ENCODE data around the gene SERINC2. TPM values are rescaled to one million over a fixed set of nuclear protein-coding genes. Genes with fewer than 3 reads are reported as not detected.

The SERINC2 gene
- total and polyA plus RNA-seq, 9 of the 15 experiments (the other 6 are each of a cell fraction or from before 2014, with no cell fraction given): 0.07 to 1.2 (median 0.70) TPM; not detected in 2

DNA sequence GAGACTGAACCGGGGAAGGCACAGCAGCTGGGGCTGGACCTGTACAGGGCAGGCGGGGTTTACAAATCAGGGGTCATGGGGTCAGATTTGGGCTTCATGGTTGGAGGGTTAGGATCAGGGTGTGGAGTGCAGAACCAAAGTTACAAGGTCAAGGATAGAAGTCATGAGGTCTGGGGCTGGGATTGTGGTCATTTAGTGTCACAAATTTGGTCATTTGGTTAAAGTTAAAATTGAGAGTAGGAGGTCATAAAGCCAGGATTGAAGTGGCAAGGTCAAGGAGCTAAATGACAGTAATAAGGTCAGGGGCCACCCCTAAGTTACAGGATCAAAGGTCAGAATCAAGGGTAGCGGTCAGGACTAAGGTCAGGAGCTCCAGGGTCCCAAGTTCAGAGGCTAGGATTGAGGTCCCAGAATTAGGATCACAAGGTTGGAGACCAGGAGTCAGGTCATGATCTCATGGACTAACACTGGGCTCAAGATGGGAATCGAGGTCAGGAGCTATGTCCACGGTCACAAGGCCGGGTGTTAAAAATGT lies 20.4 kb downstream of the SERINC2 start (continued):
- TF ChIP-seq GTF2A2 (tag; IDR thresholded peaks at IDR 0.05) (no peak), KDM1A (IDR thresholded peaks at IDR 0.05) (peak; percentile 53 to 72; a peak in 3 of 4 replicates), KDM2B (CRISPR knock-in tag; IDR thresholded peaks at IDR 0.05) (no peak), KAT8 (IDR thresholded peaks at IDR 0.05; ENCODE audit: low read depth) (no peak)
- TF ChIP-seq, protein P1, sequence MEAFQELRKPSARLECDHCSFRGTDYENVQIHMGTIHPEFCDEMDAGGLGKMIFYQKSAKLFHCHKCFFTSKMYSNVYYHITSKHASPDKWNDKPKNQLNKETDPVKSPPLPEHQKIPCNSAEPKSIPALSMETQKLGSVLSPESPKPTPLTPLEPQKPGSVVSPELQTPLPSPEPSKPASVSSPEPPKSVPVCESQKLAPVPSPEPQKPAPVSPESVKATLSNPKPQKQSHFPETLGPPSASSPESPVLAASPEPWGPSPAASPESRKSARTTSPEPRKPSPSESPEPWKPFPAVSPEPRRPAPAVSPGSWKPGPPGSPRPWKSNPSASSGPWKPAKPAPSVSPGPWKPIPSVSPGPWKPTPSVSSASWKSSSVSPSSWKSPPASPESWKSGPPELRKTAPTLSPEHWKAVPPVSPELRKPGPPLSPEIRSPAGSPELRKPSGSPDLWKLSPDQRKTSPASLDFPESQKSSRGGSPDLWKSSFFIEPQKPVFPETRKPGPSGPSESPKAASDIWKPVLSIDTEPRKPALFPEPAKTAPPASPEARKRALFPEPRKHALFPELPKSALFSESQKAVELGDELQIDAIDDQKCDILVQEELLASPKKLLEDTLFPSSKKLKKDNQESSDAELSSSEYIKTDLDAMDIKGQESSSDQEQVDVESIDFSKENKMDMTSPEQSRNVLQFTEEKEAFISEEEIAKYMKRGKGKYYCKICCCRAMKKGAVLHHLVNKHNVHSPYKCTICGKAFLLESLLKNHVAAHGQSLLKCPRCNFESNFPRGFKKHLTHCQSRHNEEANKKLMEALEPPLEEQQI (IDR thresholded peaks at IDR 0.05): no peak

DNA sequence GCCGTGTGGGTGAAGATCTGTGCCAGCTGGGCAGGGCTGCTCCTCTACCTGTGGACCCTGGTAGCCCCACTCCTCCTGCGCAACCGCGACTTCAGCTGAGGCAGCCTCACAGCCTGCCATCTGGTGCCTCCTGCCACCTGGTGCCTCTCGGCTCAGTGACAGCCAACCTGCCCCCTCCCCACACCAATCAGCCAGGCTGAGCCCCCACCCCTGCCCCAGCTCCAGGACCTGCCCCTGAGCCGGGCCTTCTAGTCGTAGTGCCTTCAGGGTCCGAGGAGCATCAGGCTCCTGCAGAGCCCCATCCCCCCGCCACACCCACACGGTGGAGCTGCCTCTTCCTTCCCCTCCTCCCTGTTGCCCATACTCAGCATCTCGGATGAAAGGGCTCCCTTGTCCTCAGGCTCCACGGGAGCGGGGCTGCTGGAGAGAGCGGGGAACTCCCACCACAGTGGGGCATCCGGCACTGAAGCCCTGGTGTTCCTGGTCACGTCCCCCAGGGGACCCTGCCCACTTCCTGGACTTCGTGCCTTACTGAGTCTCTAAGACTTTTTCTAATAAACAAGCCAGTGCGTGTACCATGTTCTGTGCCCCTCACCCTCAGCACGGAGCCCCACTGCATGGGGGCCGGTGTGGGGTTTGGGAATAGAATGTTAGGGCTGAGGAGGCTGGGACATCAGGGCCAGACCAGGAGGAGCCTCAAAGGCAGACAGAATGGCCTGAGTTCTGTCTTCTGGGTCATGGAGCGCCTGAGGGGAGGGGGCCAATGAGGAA lies 21.3 kb downstream of the SERINC2 start:
- Histone ChIP-seq H3K4me1 (replicated peaks in 1 of 2; ENCODE audit: control insufficient read depth in 2 of 2, insufficient read depth in 2 of 2, low read length in 2 of 2) (peaks cover 0 to 12% of the 10 kb centered on the region in 2 experiments; a peak in 1 of 5 replicates), H3K9ac (ENCODE audit: insufficient read depth in 1 of 2, low read depth in 2 of 2, low read length in 2 of 2) (peak overlapping the region in 1 of 2 experiments; percentile 1; a peak in 1 of 4 replicates), H3K36me3 (ENCODE audit: control insufficient read depth, insufficient read depth, low read length) (no peaks in the 10 kb centered on the region), H3K4me3 (no peak overlapping the region), H3K27me3 (ENCODE audit: control insufficient read depth in 2 of 2, insufficient read depth in 2 of 2, low read length in 2 of 2) (peaks cover 12 to 42% of the 10 kb centered on the region in 2 experiments; a peak in 4 of 5 replicates), H3K27ac (ENCODE audit: extremely low read depth, low read depth, low read length) (no peak overlapping the region), H3K79me2 (ENCODE audit: control insufficient read depth, insufficient read depth, low read length) (no peaks in the 10 kb centered on the region), H3K9me1 (ENCODE audit: control insufficient read depth, insufficient read depth, low read length) (peaks cover 5% of the 10 kb centered on the region), H3K9me3 (replicated peaks; ENCODE audit: control insufficient read depth, insufficient read depth, low read depth, low read length) (no peaks in the 10 kb centered on the region), H3K4me2 (ENCODE audit: insufficient read depth, low read length) (no peak overlapping the region), H2AFZ (ENCODE audit: low read depth, low read length) (no peak overlapping the region), H4K20me1 (replicated peaks; ENCODE audit: control insufficient read depth, insufficient read depth, low read length) (peaks cover 13% of the 10 kb centered on the region; the same call in 1 of the 2 replicates)
- DNase-seq (ENCODE audit: extremely low read depth in 1 of 4, low spot score in 3 of 4): no peak
- 10% methylated on average over 18 of the region's 21 CpGs for WGBS (ENCODE audit: insufficient coverage, low coverage, missing lambda C conversion rate)
- CTCF ChIA-PET (ENCODE audit: low intra/inter-chr PET ratio): no interaction called here
- in situ Hi-C loops (cut with MboI): no loop called here
- ATAC-seq: peak; percentile 30
- BruUV-seq (replicated peaks): no TSS peak
- intact Hi-C loops (cut with micrococcal nuclease): no loop called here
- FAIRE-seq: no peak
- POLR2A ChIA-PET: interaction anchor here (1.7 kb wide), 1 partner anchor 8 kb away, joined by 11 read pairs; no protein-coding TSS in a partner anchor
- no peak for TF ChIP-seq EP400 (IDR thresholded peaks at IDR 0.05)

All from K562 (cell line).